CD4-positive, alpha-beta memory T cell (primary cell): ENCODE results near the gene HELZ. TPM values are rescaled to one million over a fixed set of nuclear protein-coding genes. Genes with fewer than 3 reads are reported as not detected.
A peak's percentile ranks its signal among the peaks of the same experiment; 100 is the strongest.

ENCODE experiments used
- CTCF ChIA-PET: fragments of 350-600 bp; sonication (Branson Sonifier 250); formaldehyde crosslinking; loops from one replicate; lab custom pipeline; 2021; ENCODE audit warnings: inconsistent platforms; ENCODE audit not compliant: partially characterized antibody; lab: Charles Lee
- POLR2A ChIA-PET: fragments of 350-600 bp; sonication (Branson Sonifier 250); formaldehyde crosslinking; loops from one replicate; lab custom pipeline; 2021; ENCODE audit not compliant: partially characterized antibody; lab: Charles Lee
- DNase-seq, 5 donors: peaks; one replicate each; pipeline versions ENCODE4 v3.0.0 to v3.0.0-alpha.2; 2020 to 2022; ENCODE audit warnings: mixed read lengths in 1 of 5
- H3K27ac ChIP-seq: one replicate; pipeline ENCODE4 v1.7.0; 2013; ENCODE audit warnings: low read depth, low read length
- H3K27me3 ChIP-seq: 2 replicates; pipeline ENCODE4 v1.7.0; 2013; ENCODE audit warnings: mild to moderate bottlenecking, low read length, moderate library complexity; ENCODE audit not compliant: insufficient read depth
- H3K36me3 ChIP-seq: 2 replicates; pipeline ENCODE4 v1.7.0; 2013; ENCODE audit warnings: mild to moderate bottlenecking, low read length, moderate library complexity; ENCODE audit not compliant: insufficient read depth
- H3K4me1 ChIP-seq: 2 replicates; pipeline ENCODE4 v1.7.0; 2013; ENCODE audit warnings: mild to moderate bottlenecking, low read length, moderate library complexity; ENCODE audit not compliant: insufficient read depth
- H3K4me3 ChIP-seq, 2 donors: one replicate each; pipeline ENCODE4 v1.7.0; 2013; ENCODE audit warnings: low read length in 2 of 2, mild to moderate bottlenecking in 1 of 2
- H3K9me3 ChIP-seq, 2 donors: one replicate each; pipeline ENCODE4 v1.7.0; 2013; ENCODE audit warnings: low read length in 2 of 2, control low read depth in 1 of 2; ENCODE audit not compliant: control insufficient read depth in 1 of 2
- H3K27ac Mint-ChIP-seq, 7 donors: one replicate each; pipeline ENCODE4 v1.8.0; 2020 to 2021; ENCODE audit warnings: mixed read lengths in 7 of 7, mild to moderate bottlenecking in 6 of 7, inconsistent platforms in 3 of 7, moderate library complexity in 3 of 7
- H3K27me3 Mint-ChIP-seq, 2 donors: one replicate each; pipeline ENCODE4 v1.8.0; 2020 to 2021; ENCODE audit warnings: mixed read lengths in 2 of 2
- H3K36me3 Mint-ChIP-seq, 2 donors: one replicate each; pipeline ENCODE4 v1.8.0; 2020 to 2021; ENCODE audit warnings: mixed read lengths in 2 of 2, inconsistent platforms in 1 of 2, mild to moderate bottlenecking in 1 of 2
- H3K4me1 Mint-ChIP-seq, 4 donors: one replicate each; pipeline ENCODE4 v1.8.0; 2020 to 2021; ENCODE audit warnings: mixed read lengths in 4 of 4, mild to moderate bottlenecking in 1 of 4
- H3K4me3 Mint-ChIP-seq, 8 donors: one replicate each; pipeline ENCODE4 v1.8.0; 2020 to 2021; ENCODE audit warnings: mixed read lengths in 8 of 8, mild to moderate bottlenecking in 7 of 8, moderate library complexity in 6 of 8, inconsistent platforms in 3 of 8
- H3K9me3 Mint-ChIP-seq, 8 donors: one replicate each; pipeline ENCODE4 v1.8.0; 2020 to 2021; ENCODE audit warnings: mixed read lengths in 8 of 8, mild to moderate bottlenecking in 5 of 8, inconsistent platforms in 3 of 8, moderate library complexity in 1 of 8
- intact Hi-C: fragments of 100-400 bp; cut with micrococcal nuclease; formaldehyde crosslinking; loops from one replicate; pipeline ENCODE4 v1.15.1; 2023
- polyA plus RNA-seq, 2 donors: library from polyadenylated mRNA; unstranded; fragments of 300-500 nt; fragmentation: Illumina TruSeq; gene quantifications; one replicate each; pipeline ENCODE4 v1.2.3, GENCODE V29; 2021
- total RNA-seq, 2 experiments: library from RNA; stranded (reverse); gene quantifications; one replicate each; pipeline ENCODE4 v1.2.3, GENCODE V29; 2021

HELZ gene
- total and polyA plus RNA-seq, 4 experiments from 2014 or later = 32.0 to 104 (median 86.4) TPM

- Histone ChIP-seq H3K4me1 (peaks cover 6% of the 10 kb centered on the region), H3K9me3 (no peaks in the 10 kb centered on the region), H3K27me3 (no peaks in the 10 kb centered on the region), H3K27ac (no peak overlapping the region), H3K36me3 (peaks cover 27% of the 10 kb centered on the region), H3K4me3 (no peak overlapping the region)
- no peaks in the 10 kb centered on the region for H3K27me3 Mint-ChIP-seq
- no peaks in the 10 kb centered on the region for H3K9me3 Mint-ChIP-seq
- CTCF ChIA-PET = interaction anchor here (1.0 to 1.1 kb wide), 2 partner anchors 10 to 26 kb away, joined by 3 to 5 read pairs; no protein-coding TSS in a partner anchor
- no peak for DNase-seq
- H3K27ac Mint-ChIP-seq = peak overlapping the region in 1 of 7 donors; percentile 37
- H3K36me3 Mint-ChIP-seq = peaks cover 19 to 38% of the 10 kb centered on the region in 2 donors
- POLR2A ChIA-PET = interaction anchor here (0.5 to 0.9 kb wide), 2 partner anchors 33 to 1234 kb away, joined by 3 read pairs; partner anchors contain the start of gene HELZ
- peaks cover 15 to 47% (median 36%) of the 10 kb centered on the region in 4 donors for H3K4me1 Mint-ChIP-seq
- H3K4me3 Mint-ChIP-seq = no peak overlapping the region
- intact Hi-C loops = no loop called here
Measured at GRCh38 chr17:67212231-67212630, 32.8 kb downstream of the HELZ start.

GRCh38 chr17:67211742-67212141, 33.3 kb downstream of the HELZ start:
- H3K4me3 ChIP-seq = no peak overlapping the region
- H3K9me3 ChIP-seq = no peaks in the 10 kb centered on the region
- ChIA-PET POLR2A (interaction anchor here (0.5 to 0.9 kb wide), 2 partner anchors 34 to 1234 kb away, joined by 3 read pairs; partner anchors contain the start of gene HELZ), CTCF (interaction anchor here (1.1 kb wide), 1 partner anchor 26 kb away, joined by 5 read pairs; no protein-coding TSS in a partner anchor)
- H3K36me3 Mint-ChIP-seq = peaks cover 19 to 38% of the 10 kb centered on the region in 2 donors
- intact Hi-C loops = no loop called here
- peaks cover 15 to 47% (median 36%) of the 10 kb centered on the region in 4 donors for H3K4me1 Mint-ChIP-seq
- no peak for DNase-seq
- H3K9me3 Mint-ChIP-seq = no peaks in the 10 kb centered on the region
- no peak overlapping the region for H3K27ac ChIP-seq
- peaks cover 22% of the 10 kb centered on the region for H3K36me3 ChIP-seq
- H3K27ac Mint-ChIP-seq = peak overlapping the region in 2 of 7 donors; percentile 2 to 57
- H3K4me3 Mint-ChIP-seq = no peak overlapping the region
- H3K27me3 ChIP-seq = no peaks in the 10 kb centered on the region
- peaks cover 6% of the 10 kb centered on the region for H3K4me1 ChIP-seq
- H3K27me3 Mint-ChIP-seq = no peaks in the 10 kb centered on the region

GRCh38 chr17:67210915-67211314, 34.1 kb downstream of the HELZ start:
- Mint-ChIP-seq H3K36me3 (peaks cover 19 to 41% of the 10 kb centered on the region in 2 donors), H3K4me1 (peaks cover 17 to 50% (median 40%) of the 10 kb centered on the region in 4 donors), H3K27ac (peak overlapping the region in 1 of 7 donors; percentile 32), H3K9me3 (no peaks in the 10 kb centered on the region), H3K27me3 (no peaks in the 10 kb centered on the region), H3K4me3 (no peak overlapping the region)
- intact Hi-C loops = no loop called here
- Histone ChIP-seq H3K36me3 (peaks cover 14% of the 10 kb centered on the region), H3K4me1 (peaks cover 6% of the 10 kb centered on the region), H3K4me3 (no peak overlapping the region), H3K27ac (no peak overlapping the region), H3K27me3 (no peaks in the 10 kb centered on the region), H3K9me3 (no peaks in the 10 kb centered on the region)
- no peak for DNase-seq
- POLR2A ChIA-PET = no interaction called here
- CTCF ChIA-PET = interaction anchor here (1.0 to 2.3 kb wide), 3 partner anchors 11 to 83 kb away, joined by 3 to 10 read pairs (median 4); no protein-coding TSS in a partner anchor

- peak overlapping the region in 3 of 7 donors; percentile 35 to 67 (median 65) for H3K27ac Mint-ChIP-seq
- Histone ChIP-seq H3K9me3 (no peaks in the 10 kb centered on the region), H3K4me3 (no peak overlapping the region), H3K4me1 (peaks cover 6% of the 10 kb centered on the region), H3K36me3 (peaks cover 4% of the 10 kb centered on the region), H3K27ac (no peak overlapping the region), H3K27me3 (no peaks in the 10 kb centered on the region)
- CTCF ChIA-PET = no interaction called here
- H3K4me1 Mint-ChIP-seq = peaks cover 23 to 62% (median 47%) of the 10 kb centered on the region in 4 donors
- no peaks in the 10 kb centered on the region for H3K27me3 Mint-ChIP-seq
- intact Hi-C loops = no loop called here
- H3K9me3 Mint-ChIP-seq = no peaks in the 10 kb centered on the region
- peaks cover 21 to 35% of the 10 kb centered on the region in 2 donors for H3K36me3 Mint-ChIP-seq
- H3K4me3 Mint-ChIP-seq = no peak overlapping the region
- peak in 2 of 5 donors; percentile 11 to 18 for DNase-seq
- POLR2A ChIA-PET = no interaction called here
Measured at GRCh38 chr17:67208232-67208631, 36.8 kb downstream of the HELZ start.

GRCh38 chr17:67203818-67204217, 41.2 kb downstream of the HELZ start:
- H3K9me3 Mint-ChIP-seq = no peaks in the 10 kb centered on the region
- Histone ChIP-seq H3K27me3 (no peaks in the 10 kb centered on the region), H3K36me3 (peaks cover 34% of the 10 kb centered on the region), H3K9me3 (no peaks in the 10 kb centered on the region), H3K4me1 (no peaks in the 10 kb centered on the region), H3K27ac (no peak overlapping the region), H3K4me3 (no peak overlapping the region)
- H3K27ac Mint-ChIP-seq = peak overlapping the region in 1 of 7 donors; percentile 23
- no peaks in the 10 kb centered on the region for H3K27me3 Mint-ChIP-seq
- ChIA-PET CTCF (interaction anchor here (1.1 kb wide), 1 partner anchor 25 kb away, joined by 3 read pairs; no protein-coding TSS in a partner anchor), POLR2A (no interaction called here)
- no peak for DNase-seq
- H3K36me3 Mint-ChIP-seq = peaks cover 34 to 45% of the 10 kb centered on the region in 2 donors
- peaks cover 15 to 38% (median 25%) of the 10 kb centered on the region in 4 donors for H3K4me1 Mint-ChIP-seq
- intact Hi-C loops = no loop called here
- H3K4me3 Mint-ChIP-seq = no peak overlapping the region

- no peak for DNase-seq
- ChIA-PET CTCF (no interaction called here), POLR2A (no interaction called here)
- no peaks in the 10 kb centered on the region for H3K27me3 ChIP-seq
- no peak overlapping the region for H3K27ac Mint-ChIP-seq
- H3K36me3 ChIP-seq = peaks cover 37% of the 10 kb centered on the region
- H3K27me3 Mint-ChIP-seq = no peaks in the 10 kb centered on the region
- H3K4me1 ChIP-seq = peaks cover under 1% of the 10 kb centered on the region
- no peak overlapping the region for H3K27ac ChIP-seq
- peaks cover 41 to 50% of the 10 kb centered on the region in 2 donors for H3K36me3 Mint-ChIP-seq
- intact Hi-C loops = no loop called here
- no peaks in the 10 kb centered on the region for H3K9me3 ChIP-seq
- no peak overlapping the region for H3K4me3 Mint-ChIP-seq
- peaks cover 14 to 27% (median 18%) of the 10 kb centered on the region in 4 donors for H3K4me1 Mint-ChIP-seq
- H3K4me3 ChIP-seq = no peak overlapping the region
- peaks cover 0 to under 1% (median 0%) of the 10 kb centered on the region in 8 donors for H3K9me3 Mint-ChIP-seq
Measured at GRCh38 chr17:67202503-67202902, 42.5 kb downstream of the HELZ start.

GRCh38 chr17:67200727-67201301, 44.2 kb downstream of the HELZ start:
- peak overlapping the region in 2 of 7 donors; percentile 23 to 27 for H3K27ac Mint-ChIP-seq
- peaks cover 45% of the 10 kb centered on the region for H3K36me3 ChIP-seq
- H3K4me1 Mint-ChIP-seq = peaks cover 23 to 29% (median 25%) of the 10 kb centered on the region in 4 donors

More at GRCh38 chr17:67200727-67201301, 44.2 kb downstream of the HELZ start:
- Mint-ChIP-seq H3K9me3 (peaks cover 0 to 6% (median 0%) of the 10 kb centered on the region in 8 donors), H3K4me3 (no peak overlapping the region), H3K36me3 (peaks cover 54 to 60% of the 10 kb centered on the region in 2 donors), H3K27me3 (no peaks in the 10 kb centered on the region)
- intact Hi-C loops = no loop called here
- DNase-seq = no peak
- ChIA-PET POLR2A (no interaction called here), CTCF (interaction anchor here (0.8 to 2.5 kb wide), 3 partner anchors 44 to 94 kb away, joined by 3 to 7 read pairs (median 4); no protein-coding TSS in a partner anchor)
- no peak overlapping the region for H3K4me3 ChIP-seq
- H3K4me1 ChIP-seq = peaks cover 3% of the 10 kb centered on the region
- no peaks in the 10 kb centered on the region for H3K27me3 ChIP-seq
- no peaks in the 10 kb centered on the region for H3K9me3 ChIP-seq
- no peak overlapping the region for H3K27ac ChIP-seq
